IPS-18c (cell line): ENCODE data around the gene ASPSCR1.

Source experiments
- H3K4me3 ChIP-seq: 2 replicates; pipeline ENCODE4 v1.7.0; 2013; ENCODE audit warnings: low read depth, mild to moderate bottlenecking, low read length, moderate library complexity; ENCODE audit not compliant: insufficient read depth
- H3K9me3 ChIP-seq: one replicate; pipeline ENCODE4 v1.6.1; 2013; ENCODE audit warnings: mild to moderate bottlenecking, low read length, moderate library complexity; ENCODE audit not compliant: control insufficient read depth, insufficient read depth

The ASPSCR1 gene

GRCh38 chr17:82013341-82013740 lies 35.9 kb downstream of the ASPSCR1 start:
- Histone ChIP-seq H3K4me3 (no peak overlapping the region), H3K9me3 (no peaks in the 10 kb centered on the region)

- no peak overlapping the region for H3K4me3 ChIP-seq
- no peaks in the 10 kb centered on the region for H3K9me3 ChIP-seq
Measured at GRCh38 chr17:82013772-82014321, 36.4 kb downstream of the ASPSCR1 start.

- Histone ChIP-seq H3K4me3 (no peak overlapping the region), H3K9me3 (no peaks in the 10 kb centered on the region)
Measured at GRCh38 chr17:82014432-82014831, 37.0 kb downstream of the ASPSCR1 start.

GRCh38 chr17:82014971-82015310 lies 37.5 kb downstream of the ASPSCR1 start:
- Histone ChIP-seq H3K9me3 (no peaks in the 10 kb centered on the region), H3K4me3 (no peak overlapping the region)

GRCh38 chr17:82015311-82015971 lies 38.0 kb downstream of the ASPSCR1 start:
- Histone ChIP-seq H3K9me3 (no peaks in the 10 kb centered on the region), H3K4me3 (no peak overlapping the region)

GRCh38 chr17:82016061-82016874 lies 38.8 kb downstream of the ASPSCR1 start:
- Histone ChIP-seq H3K9me3 (no peaks in the 10 kb centered on the region), H3K4me3 (no peak overlapping the region)

GRCh38 chr17:82016875-82017459 lies 39.5 kb downstream of the ASPSCR1 start:
- no peaks in the 10 kb centered on the region for H3K9me3 ChIP-seq
- H3K4me3 ChIP-seq = no peak overlapping the region

- H3K9me3 ChIP-seq = no peaks in the 10 kb centered on the region
- H3K4me3 ChIP-seq = no peak overlapping the region
Measured at GRCh38 chr17:82017612-82018151, 40.3 kb downstream of the ASPSCR1 start.

GRCh38 chr17:82018152-82018988 lies 40.9 kb downstream of the ASPSCR1 start:
- no peak overlapping the region for H3K4me3 ChIP-seq
- no peaks in the 10 kb centered on the region for H3K9me3 ChIP-seq

GRCh38 chr17:82018989-82019689 lies 41.7 kb downstream of the ASPSCR1 start:
- H3K4me3 ChIP-seq = no peak overlapping the region
- H3K9me3 ChIP-seq = no peaks in the 10 kb centered on the region

GRCh38 chr17:82019690-82020571 lies 42.5 kb downstream of the ASPSCR1 start:
- H3K9me3 ChIP-seq = no peaks in the 10 kb centered on the region
- H3K4me3 ChIP-seq = no peak overlapping the region

- H3K4me3 ChIP-seq = no peak overlapping the region
- no peaks in the 10 kb centered on the region for H3K9me3 ChIP-seq
Measured at GRCh38 chr17:82020572-82021106, 43.2 kb downstream of the ASPSCR1 start.

GRCh38 chr17:82021107-82021899 lies 43.9 kb downstream of the ASPSCR1 start:
- H3K4me3 ChIP-seq = peak overlapping the region; percentile 84
- no peaks in the 10 kb centered on the region for H3K9me3 ChIP-seq

- H3K9me3 ChIP-seq = no peaks in the 10 kb centered on the region
- H3K4me3 ChIP-seq = peak overlapping the region; percentile 84
Measured at GRCh38 chr17:82021900-82022309, 44.5 kb downstream of the ASPSCR1 start.
